LNCaP clone FGC (cell line): ENCODE results near the gene KRT85.

ENCODE experiments used
- DNase-seq: peaks from one replicate; pipeline ENCODE4 v3.0.0-alpha.2; 2011; ENCODE audit warnings: low read depth
- H3K4me3 ChIP-seq: 2 replicates; pipeline ENCODE4 v1.5.1; 2011; ENCODE audit warnings: mild to moderate bottlenecking, low read depth, low read length, control low read depth
- TF ChIP-seq, protein P1 (sequence below): IDR thresholded peaks from 2 replicates; pipeline ENCODE4 v1.5.1; 2012; ENCODE audit warnings: mild to moderate bottlenecking; ENCODE audit not compliant: control insufficient read depth, insufficient read depth; ENCODE audit errors: extremely low read depth

Gene KRT85

DNA sequence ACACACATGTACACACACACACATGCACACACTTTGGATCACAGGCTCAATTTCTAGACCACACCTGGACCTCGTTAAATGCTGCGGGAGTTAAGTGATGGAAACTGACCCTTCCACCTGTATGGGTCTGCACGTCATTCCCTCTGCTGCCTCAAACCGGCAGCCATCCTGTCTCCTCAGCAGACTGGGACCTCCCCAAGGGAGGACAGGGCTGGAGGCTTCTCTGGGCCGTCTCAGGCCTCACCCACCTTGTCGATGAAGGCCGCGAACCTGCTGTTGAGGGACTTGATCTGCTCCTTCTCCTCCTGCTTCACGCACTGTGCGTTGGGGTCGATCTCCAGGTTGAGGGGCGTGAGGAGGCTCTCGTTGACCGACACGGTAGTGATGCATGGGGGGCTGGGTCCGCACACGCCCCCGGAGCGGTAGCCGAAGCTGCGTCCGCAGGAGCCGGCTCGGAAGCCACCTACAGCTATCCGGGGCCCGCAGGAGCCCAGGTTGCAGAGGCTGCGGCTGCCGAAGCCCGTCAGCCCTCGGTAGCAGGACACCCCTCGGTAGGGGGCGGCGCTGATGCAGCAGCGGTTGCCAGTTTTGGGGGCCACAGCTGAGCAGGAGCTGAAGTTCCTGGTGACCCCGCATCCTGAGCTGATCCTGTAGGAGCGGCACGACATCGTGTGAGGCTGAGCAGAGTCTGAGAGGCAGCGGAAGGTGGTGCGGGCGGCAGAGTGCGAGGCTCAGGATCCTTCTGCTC, at the start of gene KRT85:
Gene KRT85, minus strand, starts transcription at position 744 of the 748 bp plus-strand sequence. Its CDS starts 76 bp downstream, at position 668.
- TF ChIP-seq, protein P1, sequence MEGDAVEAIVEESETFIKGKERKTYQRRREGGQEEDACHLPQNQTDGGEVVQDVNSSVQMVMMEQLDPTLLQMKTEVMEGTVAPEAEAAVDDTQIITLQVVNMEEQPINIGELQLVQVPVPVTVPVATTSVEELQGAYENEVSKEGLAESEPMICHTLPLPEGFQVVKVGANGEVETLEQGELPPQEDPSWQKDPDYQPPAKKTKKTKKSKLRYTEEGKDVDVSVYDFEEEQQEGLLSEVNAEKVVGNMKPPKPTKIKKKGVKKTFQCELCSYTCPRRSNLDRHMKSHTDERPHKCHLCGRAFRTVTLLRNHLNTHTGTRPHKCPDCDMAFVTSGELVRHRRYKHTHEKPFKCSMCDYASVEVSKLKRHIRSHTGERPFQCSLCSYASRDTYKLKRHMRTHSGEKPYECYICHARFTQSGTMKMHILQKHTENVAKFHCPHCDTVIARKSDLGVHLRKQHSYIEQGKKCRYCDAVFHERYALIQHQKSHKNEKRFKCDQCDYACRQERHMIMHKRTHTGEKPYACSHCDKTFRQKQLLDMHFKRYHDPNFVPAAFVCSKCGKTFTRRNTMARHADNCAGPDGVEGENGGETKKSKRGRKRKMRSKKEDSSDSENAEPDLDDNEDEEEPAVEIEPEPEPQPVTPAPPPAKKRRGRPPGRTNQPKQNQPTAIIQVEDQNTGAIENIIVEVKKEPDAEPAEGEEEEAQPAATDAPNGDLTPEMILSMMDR, result no peak
- no peak for DNase-seq
- no peak within 1 kb of the TSS for H3K4me3 ChIP-seq

DNA sequence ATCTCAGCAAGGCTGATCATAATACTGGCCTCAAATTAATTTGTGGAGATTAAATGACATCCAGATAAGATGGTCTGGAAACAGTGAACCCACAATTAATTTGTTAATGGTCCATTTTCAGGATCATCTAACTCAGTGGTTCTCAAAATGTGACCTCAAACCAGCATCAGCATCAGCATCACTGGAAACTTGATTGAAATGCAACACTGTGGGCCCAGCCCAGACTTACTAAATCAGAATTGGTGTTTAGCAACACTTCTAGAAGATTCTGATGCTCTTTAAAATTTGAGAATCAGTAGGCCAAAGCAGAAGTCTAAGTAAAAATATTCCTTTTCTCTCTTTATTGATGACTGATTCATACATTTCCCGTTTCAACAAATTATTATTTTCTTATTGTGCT, 49.5 kb upstream of the KRT85 start:
- no peak for DNase-seq
- H3K4me3 ChIP-seq, result no peak overlapping the region
- TF ChIP-seq, protein P1, result no peak

DNA sequence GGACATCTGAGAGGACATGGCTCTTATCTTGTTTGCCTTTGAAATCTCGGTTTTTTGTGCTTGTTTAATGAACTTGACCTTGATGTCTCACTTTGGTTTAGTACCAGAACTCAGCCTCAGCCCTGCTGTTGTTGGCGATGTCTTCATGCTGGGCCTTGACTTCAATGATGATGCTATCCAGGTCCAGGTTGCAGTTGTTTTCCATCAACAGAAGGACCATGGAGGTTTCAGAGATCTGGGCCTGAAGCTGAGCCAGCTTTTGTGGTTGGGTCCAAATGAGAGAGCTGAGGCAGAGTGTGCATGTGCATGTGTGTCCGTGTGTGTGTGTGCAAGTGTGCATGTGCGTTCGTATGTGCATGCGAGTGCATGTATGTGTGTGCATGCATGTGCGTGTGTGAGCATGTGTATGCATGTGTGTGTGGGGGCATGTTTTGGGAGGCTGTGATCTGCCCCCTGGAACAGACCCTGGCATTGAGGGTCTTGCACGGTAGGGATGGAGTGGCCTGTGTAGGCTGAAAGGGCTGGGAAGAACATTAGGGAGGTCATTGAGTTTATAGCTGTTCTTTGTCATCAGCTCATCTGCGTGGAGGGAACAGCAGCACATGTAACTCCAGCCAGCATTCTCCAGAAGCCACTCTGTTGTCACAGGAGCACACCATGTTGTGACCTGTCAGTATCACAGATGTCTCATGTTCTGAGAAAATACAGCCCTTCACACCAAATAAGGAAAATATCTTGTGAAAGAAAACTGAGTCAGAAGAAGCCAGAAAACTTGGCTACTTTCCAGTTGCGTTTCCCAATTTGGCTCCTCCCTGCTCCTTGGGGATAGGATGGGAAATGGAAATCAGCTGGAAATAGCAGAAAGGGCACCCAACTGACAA, 48.8 kb upstream of the KRT85 start:
- no peak for DNase-seq
- TF ChIP-seq, protein P1, result no peak

DNA sequence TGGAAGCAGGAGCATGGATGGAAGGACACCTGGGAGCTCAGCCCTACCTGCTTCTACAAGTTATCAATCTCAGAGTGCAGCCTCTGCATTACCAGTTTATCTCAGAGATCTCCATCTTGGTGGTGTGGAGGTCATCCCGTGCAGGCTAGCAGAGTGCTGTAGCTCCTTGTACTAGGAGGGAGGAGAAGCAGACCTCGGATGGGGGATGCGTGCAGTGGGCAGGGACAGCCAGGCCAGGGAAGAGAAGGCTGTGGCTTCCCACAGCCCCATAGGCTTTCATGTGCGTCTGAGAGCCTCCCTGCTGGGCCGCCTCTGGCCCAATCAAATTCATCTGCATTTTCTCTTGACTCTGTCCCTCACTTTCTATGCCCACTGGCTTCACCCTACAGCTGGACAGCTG, 47.7 kb upstream of the KRT85 start:
- no peak for DNase-seq
- no peak overlapping the region for H3K4me3 ChIP-seq
- TF ChIP-seq, protein P1, result no peak

More for the DNA sequence above, 48.8 kb upstream of the KRT85 start:
- H3K4me3 ChIP-seq, result no peak overlapping the region

DNA sequence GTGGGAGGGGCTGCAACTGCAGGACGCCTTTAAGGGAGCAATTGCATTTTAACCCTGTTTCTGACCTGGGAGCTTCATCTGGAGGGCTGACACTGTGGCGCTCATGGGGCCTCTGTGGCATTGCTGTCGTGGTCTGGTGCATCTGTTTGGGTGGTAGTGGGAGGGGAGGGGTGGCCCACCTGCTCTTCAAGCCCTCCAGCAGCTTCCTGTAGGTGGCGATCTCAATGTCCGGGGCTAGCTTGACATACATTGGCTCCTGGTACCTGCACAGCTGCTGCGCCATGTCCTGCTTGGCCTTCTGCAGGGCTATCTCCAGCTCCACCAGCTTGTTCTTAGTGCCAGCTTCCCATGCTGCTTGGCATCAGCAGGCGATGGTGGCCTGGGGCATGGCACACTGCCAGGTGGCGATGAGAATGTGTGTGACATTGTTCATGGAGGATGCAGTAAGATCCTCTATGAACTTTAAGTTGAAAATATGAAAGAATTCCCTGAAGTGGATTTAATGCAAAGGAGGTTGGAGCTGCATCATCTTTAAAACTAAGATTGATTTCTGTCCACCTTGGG, 46.6 kb upstream of the KRT85 start:
- TF ChIP-seq, protein P1, result 0 out of 2 replicates have a peak, but pooled peaks have one; percentile 2
- no peak overlapping the region for H3K4me3 ChIP-seq
- DNase-seq, result no peak

DNA sequence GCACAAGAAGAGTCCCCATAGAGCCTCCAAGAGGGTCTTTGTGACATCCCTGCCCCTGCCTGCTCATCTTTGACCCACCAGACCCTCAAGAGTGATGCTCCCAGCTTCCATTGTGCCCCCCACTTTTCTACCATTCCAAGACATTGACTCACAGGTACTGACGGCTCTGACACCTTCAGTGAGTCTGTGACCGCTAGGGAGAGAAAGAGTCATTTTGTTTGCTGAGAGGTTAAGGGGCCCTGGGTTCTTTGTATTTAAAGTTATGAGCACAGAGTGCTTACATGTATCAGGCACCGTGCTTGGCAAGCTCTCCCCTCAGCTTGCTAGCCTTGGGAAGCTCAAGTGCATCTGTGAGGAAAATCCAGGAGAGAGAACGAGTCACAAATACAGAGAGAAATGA, 45.9 kb upstream of the KRT85 start:
- TF ChIP-seq, protein P1, result no peak
- H3K4me3 ChIP-seq, result no peak overlapping the region
- DNase-seq, result no peak
